ENCODE results near the gene SMIM31.

SMIM31 gene

GRCh38 chr4:164802301-164802901 is 48.5 kb downstream of the SMIM31 start:
- H3K4me3 ChIP-seq (replicated peaks; ENCODE audit: low read depth, low read length), result no peak overlapping the region
- TF ChIP-seq CTCF (IDR thresholded peaks at IDR 0.05; ENCODE audit: low read length, missing control alignments), result no peak
- DNase-seq (ENCODE audit: low read depth), result no peak

- H3K4me3 ChIP-seq (replicated peaks; ENCODE audit: low read depth, low read length), result no peak overlapping the region
- TF ChIP-seq CTCF (IDR thresholded peaks at IDR 0.05; ENCODE audit: low read length, missing control alignments), result no peak
- no peak for DNase-seq (ENCODE audit: low read depth)
These were observed 49.8 kb downstream of the SMIM31 start for GRCh38 chr4:164803702-164804101.

- no peak overlapping the region for H3K4me3 ChIP-seq (replicated peaks; ENCODE audit: low read depth, low read length)
- DNase-seq (ENCODE audit: low read depth), result no peak
- no peak for TF ChIP-seq CTCF (IDR thresholded peaks at IDR 0.05; ENCODE audit: low read length, missing control alignments)
These were observed 53.7 kb downstream of the SMIM31 start for GRCh38 chr4:164807611-164808010.

GRCh38 chr4:164813554-164813953 is 59.6 kb downstream of the SMIM31 start:
- TF ChIP-seq CTCF (IDR thresholded peaks at IDR 0.05; ENCODE audit: low read length, missing control alignments), result no peak
- no peak for DNase-seq (ENCODE audit: low read depth)
- H3K4me3 ChIP-seq (replicated peaks; ENCODE audit: low read depth, low read length), result no peak overlapping the region

GRCh38 chr4:164815711-164816110 is 61.8 kb downstream of the SMIM31 start:
- no peak for TF ChIP-seq CTCF (IDR thresholded peaks at IDR 0.05; ENCODE audit: low read length, missing control alignments)

GRCh38 chr4:164819366-164819765 is 65.4 kb downstream of the SMIM31 start:
- no peak for TF ChIP-seq CTCF (IDR thresholded peaks at IDR 0.05; ENCODE audit: low read length, missing control alignments)

More at GRCh38 chr4:164815711-164816110, 61.8 kb downstream of the SMIM31 start:
- H3K4me3 ChIP-seq (replicated peaks; ENCODE audit: low read depth, low read length), result no peak overlapping the region
- DNase-seq (ENCODE audit: low read depth), result no peak

GRCh38 chr4:164821711-164822110 is 67.8 kb downstream of the SMIM31 start:
- H3K4me3 ChIP-seq (replicated peaks; ENCODE audit: low read depth, low read length), result no peak overlapping the region
- no peak for DNase-seq (ENCODE audit: low read depth)
- TF ChIP-seq CTCF (IDR thresholded peaks at IDR 0.05; ENCODE audit: low read length, missing control alignments), result no peak

More at GRCh38 chr4:164819366-164819765, 65.4 kb downstream of the SMIM31 start:
- H3K4me3 ChIP-seq (replicated peaks; ENCODE audit: low read depth, low read length), result no peak overlapping the region
- no peak for DNase-seq (ENCODE audit: low read depth)

Data from fibroblast of pulmonary artery (primary cell).